Fibroblast of villous mesenchyme (primary cell): ENCODE data around the gene KIAA1217. TPM values are rescaled to one million over a fixed set of nuclear protein-coding genes. Genes with fewer than 3 reads are reported as not detected.
A peak's percentile ranks its signal among the peaks of the same experiment; 100 is the strongest.
"Not testable (repeated sequence)": the region's sequence is repeated elsewhere in the genome, so short reads cannot be mapped to it uniquely, and the experiment has no call there.

Source experiments
- DNase-seq: peaks from one replicate; pipeline ENCODE4 v3.0.0-alpha.2; 2010; ENCODE audit warnings: low read depth
- H3K4me3 ChIP-seq: 2 replicates; pipeline ENCODE4 v1.5.1; 2011; ENCODE audit warnings: low read depth, mild to moderate bottlenecking, low read length
- CTCF ChIP-seq: IDR thresholded peaks from 2 replicates; pipeline ENCODE4 v1.5.1; 2012; ENCODE audit warnings: low read depth, mild to moderate bottlenecking, low read length; ENCODE audit not compliant: insufficient read depth
- total RNA-seq: library from RNA; depleted of rRNA; stranded (reverse); fragments of >200 nt; gene quantifications from 2 replicates; pipeline ENCODE4 v1.2.3, GENCODE V29; 2012

The KIAA1217 gene
- total RNA-seq, 1 donor = 0.86 TPM

- no peak for TF ChIP-seq CTCF
- peak; percentile 40 for DNase-seq
- no peak overlapping the region for H3K4me3 ChIP-seq
Measured at GRCh38 chr10:24350070-24350921, 141.4 kb downstream of the KIAA1217 start.

GRCh38 chr10:24350922-24351225 is 141.9 kb downstream of the KIAA1217 start:
- not testable (repeated sequence) for H3K4me3 ChIP-seq, DNase-seq

- TF ChIP-seq CTCF = no peak
- DNase-seq = no peak
- no peak overlapping the region for H3K4me3 ChIP-seq
Measured at GRCh38 chr10:24351961-24352360, 143.0 kb downstream of the KIAA1217 start.

- H3K4me3 ChIP-seq = no peak overlapping the region
- no peak for TF ChIP-seq CTCF
- DNase-seq = no peak
Measured at GRCh38 chr10:24352399-24352798, 143.5 kb downstream of the KIAA1217 start.

- H3K4me3 ChIP-seq = no peak overlapping the region
- no peak for DNase-seq
- TF ChIP-seq CTCF = no peak
Measured at GRCh38 chr10:24353319-24353718, 144.4 kb downstream of the KIAA1217 start.

GRCh38 chr10:24355056-24355688 is 146.2 kb downstream of the KIAA1217 start:
- no peak overlapping the region for H3K4me3 ChIP-seq
- no peak for TF ChIP-seq CTCF
- DNase-seq = no peak

GRCh38 chr10:24357344-24358004 is 148.5 kb downstream of the KIAA1217 start:
- TF ChIP-seq CTCF = no peak
- H3K4me3 ChIP-seq = no peak overlapping the region
- DNase-seq = no peak
